ENCODE results near the gene C2orf76. TPM values are rescaled to one million over a fixed set of nuclear protein-coding genes. Genes with fewer than 3 reads are reported as not detected.

C2orf76 gene
- total RNA-seq, 2 experiments from 2014 or later: 5.4 to 6.2 TPM

DNA sequence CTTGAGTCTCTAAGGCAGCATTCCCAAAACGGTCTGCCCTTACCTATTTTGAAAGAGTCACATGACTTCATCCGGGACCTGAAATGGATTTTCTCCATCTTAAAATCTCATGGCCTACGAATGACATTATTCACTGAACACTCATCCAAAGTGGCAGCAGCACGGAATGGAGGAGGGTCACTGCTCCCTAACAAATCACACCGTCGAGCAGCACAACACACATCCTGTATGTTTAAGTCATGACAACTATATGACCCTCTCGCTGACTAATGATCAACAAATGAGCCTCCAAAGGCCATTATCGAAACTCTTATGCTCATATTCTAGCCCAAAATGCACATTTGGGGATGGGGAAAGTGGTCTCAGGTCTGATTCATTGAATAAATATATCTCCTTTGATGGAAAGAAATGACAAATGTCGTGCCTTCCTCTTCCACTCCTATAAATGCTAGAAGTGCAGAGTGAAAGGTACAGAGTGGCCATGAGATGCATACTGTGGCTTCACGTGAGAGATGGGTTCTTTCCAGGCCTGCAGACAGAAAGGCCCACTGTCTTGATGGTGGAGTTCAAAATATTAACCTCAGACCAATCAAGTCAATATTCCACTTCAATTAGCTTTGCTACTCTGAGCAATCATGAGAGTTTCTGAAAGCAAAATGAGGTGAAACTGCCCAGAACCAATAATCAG is 70.8 kb downstream of the C2orf76 start:
- Mint-ChIP-seq H3K9me3 (no peaks in the 10 kb centered on the region), H3K4me1 (peaks cover 3% of the 10 kb centered on the region), H3K4me3 (no peak overlapping the region), H3K27ac (no peak overlapping the region), H3K36me3 (ENCODE audit: low read depth) (no peaks in the 10 kb centered on the region), H3K27me3 (no peaks in the 10 kb centered on the region)
- CTCF ChIA-PET: interaction anchor here (0.6 kb wide), 1 partner anchor 242 kb away, joined by 3 read pairs; no protein-coding TSS in a partner anchor
- POLR2A ChIA-PET: no interaction called here
- DNase-seq: no peak

DNA sequence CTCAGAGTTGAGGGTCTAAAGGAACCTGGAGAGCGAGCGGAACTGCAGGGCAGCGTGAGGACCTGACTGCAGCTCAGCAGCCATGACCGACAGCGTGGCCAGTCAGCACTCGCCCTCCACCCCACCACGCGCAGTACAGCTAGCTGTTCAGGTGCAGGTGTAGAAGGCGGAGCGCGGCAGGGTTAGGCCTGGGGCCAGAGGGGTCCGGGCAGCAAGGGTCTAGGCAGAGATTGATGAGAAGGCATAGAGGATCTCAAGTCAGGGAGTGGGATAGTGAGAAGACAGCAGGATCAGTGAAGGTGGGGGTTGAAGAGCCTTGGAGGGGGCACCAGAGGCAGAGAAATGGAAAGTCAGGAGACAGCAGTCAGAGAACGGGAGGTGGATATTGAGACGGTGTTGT is 72.0 kb downstream of the C2orf76 start:
- Mint-ChIP-seq H3K9me3 (no peaks in the 10 kb centered on the region), H3K4me1 (peaks cover 3% of the 10 kb centered on the region), H3K27me3 (no peaks in the 10 kb centered on the region), H3K36me3 (ENCODE audit: low read depth) (no peaks in the 10 kb centered on the region), H3K27ac (no peak overlapping the region), H3K4me3 (no peak overlapping the region)
- ChIA-PET CTCF (no interaction called here), POLR2A (no interaction called here)
- DNase-seq: no peak

DNA sequence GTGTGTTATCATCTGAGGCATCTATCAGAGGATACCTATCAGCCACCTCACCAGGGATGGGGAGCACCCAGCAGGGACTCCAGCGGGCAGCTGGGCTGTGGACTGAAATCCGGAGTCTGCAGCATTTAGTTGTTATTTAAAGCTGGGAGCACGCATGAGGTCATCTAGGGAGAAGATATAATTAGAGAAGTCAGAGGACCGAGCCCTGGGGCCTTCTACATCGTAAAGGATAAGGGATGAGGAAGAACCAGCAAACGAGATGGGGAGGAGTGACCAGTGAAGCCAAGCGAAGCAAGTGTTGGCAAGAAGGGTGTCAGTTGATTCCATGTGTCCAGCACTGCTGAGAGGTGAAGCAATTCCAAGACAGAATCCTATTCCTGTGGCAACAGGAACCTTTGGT is 72.7 kb downstream of the C2orf76 start:
- ChIA-PET POLR2A (no interaction called here), CTCF (interaction anchor here (1.1 kb wide), 1 partner anchor 12 kb away, joined by 3 read pairs; no protein-coding TSS in a partner anchor)
- Mint-ChIP-seq H3K4me1 (peaks cover 3% of the 10 kb centered on the region), H3K27ac (no peak overlapping the region), H3K36me3 (ENCODE audit: low read depth) (no peaks in the 10 kb centered on the region), H3K4me3 (no peak overlapping the region), H3K9me3 (no peaks in the 10 kb centered on the region), H3K27me3 (no peaks in the 10 kb centered on the region)
- no peak for DNase-seq

DNA sequence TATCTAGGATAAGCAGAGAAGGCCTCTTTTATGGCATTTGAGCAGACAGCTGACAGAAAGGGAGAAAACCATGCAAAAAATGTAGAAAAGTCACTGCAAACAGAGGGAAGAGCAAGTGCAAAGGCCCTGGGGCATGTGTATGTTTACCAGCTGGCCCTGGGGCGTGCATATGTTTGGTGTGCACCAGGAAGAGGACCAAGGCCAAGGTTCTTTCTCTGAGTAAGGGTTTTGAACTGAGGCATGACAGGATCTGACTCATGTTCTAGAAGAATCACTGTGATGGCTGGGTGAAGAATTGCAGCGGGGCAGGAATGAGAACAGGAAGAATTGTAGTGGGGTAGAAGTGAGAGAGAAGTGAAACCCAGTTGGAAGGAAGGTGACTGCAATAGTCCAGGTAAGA is 73.4 kb downstream of the C2orf76 start:
- Mint-ChIP-seq H3K9me3 (no peaks in the 10 kb centered on the region), H3K27me3 (no peaks in the 10 kb centered on the region), H3K36me3 (ENCODE audit: low read depth) (no peaks in the 10 kb centered on the region), H3K4me3 (no peak overlapping the region), H3K27ac (no peak overlapping the region), H3K4me1 (peaks cover 3% of the 10 kb centered on the region)
- DNase-seq: no peak
- CTCF ChIA-PET: interaction anchor here (1.0 to 1.1 kb wide), 2 partner anchors 12 to 38 kb away, joined by 3 read pairs; no protein-coding TSS in a partner anchor
- POLR2A ChIA-PET: no interaction called here

DNA sequence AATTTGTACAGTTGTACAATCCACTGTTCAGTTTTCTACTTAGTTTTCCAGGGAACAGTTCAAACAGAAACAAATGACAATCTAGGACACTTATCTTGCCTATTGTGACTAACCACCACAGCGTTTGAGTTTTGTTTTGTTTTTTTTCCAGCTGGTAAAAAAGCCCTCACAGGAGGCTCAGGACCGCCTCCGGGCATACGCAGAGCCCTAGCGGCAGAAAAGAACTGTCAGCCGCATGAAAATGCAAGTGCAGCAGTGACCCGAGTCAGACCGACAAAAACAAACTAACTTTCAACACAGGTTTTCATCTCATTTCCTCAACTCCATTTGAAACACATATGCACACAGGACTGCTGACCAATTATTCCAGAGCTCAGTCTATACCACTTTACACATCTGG is 74.4 kb downstream of the C2orf76 start:
- no peak for DNase-seq
- no peak overlapping the region for H3K4me3 Mint-ChIP-seq
- ChIA-PET CTCF (interaction anchor here (1.0 kb wide), 1 partner anchor 39 kb away, joined by 3 read pairs; no protein-coding TSS in a partner anchor), POLR2A (no interaction called here)
- no peaks in the 10 kb centered on the region for H3K9me3 Mint-ChIP-seq
- no peak overlapping the region for H3K27ac Mint-ChIP-seq
- no peaks in the 10 kb centered on the region for H3K36me3 Mint-ChIP-seq (ENCODE audit: low read depth)
- H3K27me3 Mint-ChIP-seq: no peaks in the 10 kb centered on the region
- peaks cover 3% of the 10 kb centered on the region for H3K4me1 Mint-ChIP-seq

DNA sequence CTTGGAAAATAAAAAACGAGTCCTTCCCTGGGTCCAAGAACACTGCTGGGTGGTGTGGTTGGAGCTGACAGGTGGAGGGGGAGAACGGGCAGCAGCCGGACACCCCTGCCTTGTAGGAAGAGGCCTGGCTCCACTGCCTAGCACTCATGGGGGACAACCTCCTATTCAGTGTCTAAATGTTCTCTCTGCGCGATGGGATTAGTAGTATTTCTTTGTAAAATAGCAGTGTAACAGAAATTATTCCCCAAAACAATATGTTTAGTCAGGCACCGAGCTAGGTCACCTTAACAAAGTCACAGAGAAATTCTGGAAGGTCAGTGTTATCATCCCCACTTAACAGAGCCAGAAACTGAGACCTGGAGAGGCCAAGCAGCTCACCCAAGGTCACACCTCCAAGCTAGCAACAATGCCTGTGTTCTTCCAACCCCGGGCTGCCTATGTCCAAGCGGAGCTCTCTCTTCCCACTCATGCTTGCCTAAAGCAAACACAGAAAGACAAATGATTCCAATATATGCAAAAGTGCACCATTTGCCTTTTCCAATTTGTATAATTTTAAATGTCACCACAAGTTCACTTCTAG is 75.0 kb downstream of the C2orf76 start:
- ChIA-PET POLR2A (no interaction called here), CTCF (no interaction called here)
- DNase-seq: no peak
- no peaks in the 10 kb centered on the region for H3K9me3 Mint-ChIP-seq
- H3K27ac Mint-ChIP-seq: no peak overlapping the region
- H3K27me3 Mint-ChIP-seq: no peaks in the 10 kb centered on the region
- peaks cover 3% of the 10 kb centered on the region for H3K4me1 Mint-ChIP-seq
- no peaks in the 10 kb centered on the region for H3K36me3 Mint-ChIP-seq (ENCODE audit: low read depth)
- H3K4me3 Mint-ChIP-seq: no peak overlapping the region

DNA sequence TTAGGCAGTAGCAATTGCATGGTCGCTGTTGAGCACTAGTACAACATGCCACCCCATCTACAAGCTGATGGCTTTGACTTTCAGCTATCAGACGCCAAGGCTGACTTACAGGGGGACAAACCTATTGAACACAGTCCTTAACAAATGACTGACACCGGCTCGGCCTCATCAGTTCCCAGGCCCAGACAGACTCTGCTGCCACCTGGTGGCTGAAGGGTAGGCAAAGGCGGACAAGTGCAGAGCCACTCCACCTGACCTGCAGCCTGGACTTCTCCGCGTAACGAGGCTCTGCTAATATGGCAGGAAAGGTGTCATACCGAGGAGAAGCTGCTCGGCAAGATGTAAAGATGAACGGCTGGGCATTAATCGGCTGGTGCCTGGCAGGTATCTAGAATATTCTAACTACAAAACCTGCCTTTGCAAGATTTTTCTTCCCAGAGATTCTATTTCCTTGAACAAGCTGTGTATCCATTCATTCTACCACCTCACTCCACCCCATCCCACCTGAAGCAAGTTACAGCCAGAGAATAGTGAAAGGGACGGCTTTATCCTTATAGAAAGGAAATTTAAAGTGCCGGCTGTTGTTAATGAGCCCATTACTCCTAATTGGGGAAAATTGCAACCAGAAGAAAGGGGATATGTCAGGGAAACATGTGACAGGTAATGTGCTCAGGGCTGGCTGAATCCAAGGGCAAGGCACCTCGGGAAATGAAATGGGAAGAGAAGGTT is 75.6 kb downstream of the C2orf76 start:
- peaks cover 3% of the 10 kb centered on the region for H3K4me1 Mint-ChIP-seq
- no peaks in the 10 kb centered on the region for H3K27me3 Mint-ChIP-seq
- H3K36me3 Mint-ChIP-seq (ENCODE audit: low read depth): no peaks in the 10 kb centered on the region
- POLR2A ChIA-PET: no interaction called here
- no peak overlapping the region for H3K27ac Mint-ChIP-seq
- H3K4me3 Mint-ChIP-seq: no peak overlapping the region
- CTCF ChIA-PET: no interaction called here
- no peak for DNase-seq
- no peaks in the 10 kb centered on the region for H3K9me3 Mint-ChIP-seq

DNA sequence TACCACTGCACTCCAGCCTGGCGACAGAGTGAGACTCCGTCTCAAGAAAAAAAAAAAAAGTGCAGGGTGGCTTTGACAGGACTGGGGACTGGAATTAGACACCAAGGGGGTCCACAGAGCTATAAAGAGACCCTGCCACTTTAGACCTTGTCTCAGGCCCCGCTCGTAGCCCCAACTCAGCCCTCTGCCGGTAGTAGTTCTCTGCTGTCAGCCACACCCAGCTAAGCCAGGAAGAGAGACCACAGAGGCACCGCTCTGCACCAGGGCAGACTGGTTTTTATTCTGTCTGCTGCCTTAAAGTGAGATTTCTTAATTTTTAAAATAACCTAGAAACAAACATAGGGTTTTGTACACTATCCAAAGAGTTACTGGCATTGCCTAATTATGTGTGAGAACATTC is 77.0 kb downstream of the C2orf76 start:
- POLR2A ChIA-PET: no interaction called here
- H3K4me3 Mint-ChIP-seq: no peak overlapping the region
- CTCF ChIA-PET: interaction anchor here (1.0 to 1.9 kb wide), 2 partner anchors 11 to 408 kb away, joined by 3 to 6 read pairs; no protein-coding TSS in a partner anchor

DNA sequence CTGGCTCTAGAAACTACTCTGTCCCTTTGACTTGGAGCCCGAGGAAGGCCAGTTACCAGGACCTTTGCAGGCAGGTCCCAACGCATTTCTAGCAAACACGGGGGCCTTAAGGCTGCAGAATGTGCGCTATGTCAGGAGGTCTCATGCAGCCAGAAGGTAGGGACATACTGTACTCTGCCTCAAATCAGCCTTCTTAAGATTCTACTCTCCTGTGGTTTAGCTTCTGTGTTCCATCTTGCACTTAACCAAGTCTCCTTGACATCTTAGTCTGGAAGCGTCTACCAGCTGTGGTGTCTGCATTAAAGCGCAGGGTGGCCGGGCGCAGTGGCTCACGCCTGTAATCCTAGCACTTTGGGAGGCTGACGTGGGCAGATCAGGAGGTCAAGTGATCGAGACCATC is 77.5 kb downstream of the C2orf76 start:
- H3K36me3 Mint-ChIP-seq (ENCODE audit: low read depth): no peaks in the 10 kb centered on the region
- CTCF ChIA-PET: interaction anchor here (1.0 to 1.9 kb wide), 2 partner anchors 9 to 408 kb away, joined by 3 to 6 read pairs; no protein-coding TSS in a partner anchor
- no peak overlapping the region for H3K27ac Mint-ChIP-seq
- no peaks in the 10 kb centered on the region for H3K9me3 Mint-ChIP-seq
- no peaks in the 10 kb centered on the region for H3K27me3 Mint-ChIP-seq
- H3K4me1 Mint-ChIP-seq: peaks cover 3% of the 10 kb centered on the region
- no peak overlapping the region for H3K4me3 Mint-ChIP-seq
- POLR2A ChIA-PET: no interaction called here
- no peak for DNase-seq

More for the DNA sequence above, 77.0 kb downstream of the C2orf76 start:
- H3K9me3 Mint-ChIP-seq: no peaks in the 10 kb centered on the region
- no peak overlapping the region for H3K27ac Mint-ChIP-seq
- no peak for DNase-seq
- no peaks in the 10 kb centered on the region for H3K36me3 Mint-ChIP-seq (ENCODE audit: low read depth)
- peaks cover 3% of the 10 kb centered on the region for H3K4me1 Mint-ChIP-seq
- no peaks in the 10 kb centered on the region for H3K27me3 Mint-ChIP-seq

DNA sequence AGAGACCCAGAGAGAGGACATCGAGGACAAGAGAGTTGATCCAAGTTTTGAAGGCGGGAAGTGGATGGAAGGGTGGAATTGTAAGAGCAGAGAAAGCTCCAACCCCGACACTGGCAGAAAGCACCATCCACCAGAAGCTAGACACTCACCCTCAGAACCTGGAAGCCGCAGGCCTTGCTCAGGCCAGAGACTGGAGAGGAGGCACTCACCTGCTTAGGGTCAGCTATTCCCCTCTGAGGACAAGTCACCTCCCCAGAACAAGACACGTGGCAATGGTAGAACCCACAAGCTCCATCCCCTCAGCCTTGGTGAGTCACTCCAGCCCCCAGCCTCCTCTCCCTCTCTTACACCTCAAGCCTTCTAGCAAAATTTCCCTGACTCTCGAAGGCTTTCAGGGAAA is 78.1 kb downstream of the C2orf76 start:
- Mint-ChIP-seq H3K9me3 (no peaks in the 10 kb centered on the region), H3K27ac (no peak overlapping the region), H3K36me3 (ENCODE audit: low read depth) (no peaks in the 10 kb centered on the region), H3K4me3 (no peak overlapping the region), H3K27me3 (no peaks in the 10 kb centered on the region), H3K4me1 (peaks cover 3% of the 10 kb centered on the region)
- POLR2A ChIA-PET: no interaction called here
- no peak for DNase-seq
- CTCF ChIA-PET: interaction anchor here (1.0 to 1.9 kb wide), 2 partner anchors 9 to 407 kb away, joined by 3 to 6 read pairs; no protein-coding TSS in a partner anchor

DNA sequence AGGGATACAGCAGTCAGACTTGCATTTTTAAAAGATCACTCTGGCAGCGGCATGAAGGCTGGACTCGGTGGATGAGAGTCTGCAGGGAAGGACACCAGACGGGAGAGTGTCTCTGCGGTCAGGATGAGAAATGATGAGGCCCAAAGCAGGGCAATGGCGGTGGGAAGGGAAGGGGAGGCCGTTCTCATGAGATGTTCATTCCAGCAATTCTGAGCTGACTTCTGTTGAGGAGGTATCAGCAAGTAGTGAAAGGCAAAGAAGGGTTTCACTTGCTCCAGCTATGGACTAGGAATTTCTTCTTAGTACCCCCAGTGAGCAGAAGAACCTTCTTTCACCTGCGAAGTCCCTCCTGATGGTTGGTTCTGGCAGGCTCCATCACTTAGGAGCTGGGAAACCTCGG is 80.0 kb downstream of the C2orf76 start:
- H3K4me3 Mint-ChIP-seq: no peak overlapping the region
- ChIA-PET POLR2A (no interaction called here), CTCF (no interaction called here)
- no peaks in the 10 kb centered on the region for H3K4me1 Mint-ChIP-seq
- no peak for DNase-seq
- H3K36me3 Mint-ChIP-seq (ENCODE audit: low read depth): no peaks in the 10 kb centered on the region
- H3K27me3 Mint-ChIP-seq: no peaks in the 10 kb centered on the region
- no peak overlapping the region for H3K27ac Mint-ChIP-seq
- H3K9me3 Mint-ChIP-seq: no peaks in the 10 kb centered on the region

DNA sequence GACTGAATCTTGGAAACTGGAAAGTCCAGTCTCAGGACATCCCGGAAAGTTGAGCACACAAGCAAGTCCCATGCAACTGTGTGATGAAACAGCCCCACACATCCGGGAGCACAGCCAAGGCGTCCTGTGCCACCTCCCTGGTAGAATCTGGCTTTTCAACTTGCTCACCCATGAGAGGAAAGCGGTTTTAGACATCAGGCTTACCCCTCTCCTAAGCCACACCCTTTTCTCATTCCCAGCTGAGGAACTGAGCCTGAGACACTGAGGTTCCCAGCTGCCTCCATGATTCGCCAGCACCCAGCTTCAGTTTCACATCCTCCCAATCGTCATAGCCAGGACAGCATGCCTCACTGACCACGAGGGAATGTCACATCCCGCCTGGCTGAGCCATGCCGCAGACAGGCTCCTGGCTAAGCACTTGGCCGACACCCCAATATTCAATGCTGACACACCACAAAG is 82.7 kb downstream of the C2orf76 start:
- Mint-ChIP-seq H3K4me1 (no peaks in the 10 kb centered on the region), H3K9me3 (no peaks in the 10 kb centered on the region), H3K27me3 (no peaks in the 10 kb centered on the region), H3K36me3 (ENCODE audit: low read depth) (no peaks in the 10 kb centered on the region), H3K27ac (no peak overlapping the region), H3K4me3 (no peak overlapping the region)
- ChIA-PET CTCF (no interaction called here), POLR2A (no interaction called here)
- DNase-seq: no peak

DNA sequence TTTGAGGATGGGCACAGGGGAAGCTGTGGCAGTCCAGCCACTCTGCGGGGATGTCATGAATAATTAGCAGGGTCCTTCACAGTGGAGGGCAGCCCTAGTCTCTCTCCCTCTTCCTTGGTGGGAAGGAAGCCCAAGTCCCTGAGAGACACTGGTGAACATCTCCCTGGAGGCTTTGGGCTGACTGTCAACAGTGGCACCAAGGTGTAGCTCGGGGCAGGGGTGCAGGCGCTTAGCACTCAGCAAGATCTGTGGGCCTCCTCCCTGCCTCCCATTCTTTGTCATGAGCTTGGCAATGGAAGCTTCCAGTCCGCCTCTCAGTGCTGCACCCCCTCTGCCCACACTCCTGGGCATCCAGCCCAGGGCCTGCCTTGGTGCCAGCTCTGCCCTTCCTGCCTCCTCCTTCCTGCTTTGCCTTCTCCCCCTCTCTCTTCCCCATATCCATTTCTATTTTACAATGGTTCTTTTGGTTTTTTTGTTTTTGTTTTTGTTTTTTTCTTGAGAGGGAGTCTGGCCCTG is 83.6 kb downstream of the C2orf76 start:
- POLR2A ChIA-PET: no interaction called here
- H3K4me1 Mint-ChIP-seq: no peaks in the 10 kb centered on the region
- H3K9me3 Mint-ChIP-seq: no peaks in the 10 kb centered on the region

More for the DNA sequence above, 83.6 kb downstream of the C2orf76 start:
- Mint-ChIP-seq H3K4me3 (no peak overlapping the region), H3K27ac (no peak overlapping the region), H3K27me3 (no peaks in the 10 kb centered on the region), H3K36me3 (ENCODE audit: low read depth) (no peaks in the 10 kb centered on the region)
- no peak for DNase-seq
- CTCF ChIA-PET: no interaction called here
